HepG2 (cell line): ENCODE data around the gene ZNF556. TPM values are rescaled to one million over a fixed set of nuclear protein-coding genes. Genes with fewer than 3 reads are reported as not detected.

Source experiments
- ATF5 ChIP-seq: sonication (generic); formaldehyde crosslinking; IDR thresholded peaks from 2 replicates; pipeline ENCODE4 v1.4.0; 2020; ENCODE audit warnings: mild to moderate bottlenecking, low read depth, missing genetic modification reagents
- CENPX ChIP-seq: sonication (generic); formaldehyde crosslinking; IDR thresholded peaks from 2 replicates; pipeline ENCODE4 v1.9.0; 2021; ENCODE audit warnings: mild to moderate bottlenecking, missing genetic modification reagents, moderate library complexity
- CTCF ChIP-seq: sonication (generic); formaldehyde crosslinking; IDR thresholded peaks from 2 replicates; pipeline ENCODE4 v1.5.0; 2020; ENCODE audit warnings: mild to moderate bottlenecking, missing genetic modification reagents, moderate library complexity
- E2F5 ChIP-seq: sonication (generic); formaldehyde crosslinking; conservative IDR thresholded peaks from 2 replicates; pipeline ENCODE4 v1.4.0; 2020; ENCODE audit warnings: missing genetic modification reagents
- FOSL1 ChIP-seq: sonication (generic); formaldehyde crosslinking; IDR thresholded peaks from 2 replicates; pipeline ENCODE4 v1.9.0; 2021; ENCODE audit warnings: missing genetic modification reagents, borderline replicate concordance
- FOXK1 ChIP-seq: sonication (generic); formaldehyde crosslinking; IDR thresholded peaks from 2 replicates; pipeline ENCODE4 v1.4.0; 2020; ENCODE audit warnings: low read depth, missing genetic modification reagents, borderline replicate concordance
- GLI4 ChIP-seq: sonication (generic); formaldehyde crosslinking; IDR thresholded peaks from 2 replicates; pipeline ENCODE4 v1.5.1; 2020; ENCODE audit warnings: missing genetic modification reagents, mild to moderate bottlenecking, moderate library complexity, borderline replicate concordance
- HNRNPL ChIP-seq: fragments of 200-400 bp; formaldehyde crosslinking; IDR thresholded peaks from 2 replicates; pipeline ENCODE4 v1.6.1; 2017; ENCODE audit warnings: mild to moderate bottlenecking, low read depth, low read length
- HOXA5 ChIP-seq: sonication (generic); formaldehyde crosslinking; IDR thresholded peaks from 2 replicates; pipeline ENCODE4 v1.4.0; 2020; ENCODE audit warnings: missing genetic modification reagents
- HOXA7 ChIP-seq: sonication (generic); formaldehyde crosslinking; IDR thresholded peaks from 2 replicates; pipeline ENCODE4 v1.8.1; 2022; ENCODE audit warnings: mild to moderate bottlenecking, missing genetic modification reagents, moderate library complexity
- KDM5B ChIP-seq: sonication (generic); formaldehyde crosslinking; IDR thresholded peaks from 2 replicates; pipeline ENCODE4 v1.4.0; 2020; ENCODE audit warnings: missing genetic modification reagents, mild to moderate bottlenecking, borderline replicate concordance
- KLF9 ChIP-seq: IDR thresholded peaks from 2 replicates; pipeline ENCODE4 v1.6.1; 2016; ENCODE audit warnings: low read depth
- MBNL3 ChIP-seq: fragments of 250-450 bp; sonication (Bioruptor Pico); conservative IDR thresholded peaks from 2 replicates; pipeline ENCODE4 v1.8.0; 2022; ENCODE audit warnings: mild to moderate bottlenecking, inconsistent platforms
- MXD3 ChIP-seq: IDR thresholded peaks from 2 replicates; pipeline ENCODE4 v1.6.1; 2016; ENCODE audit warnings: mild to moderate bottlenecking, missing biosample characterization, missing genetic modification reagents
- NFATC3 ChIP-seq: sonication (generic); formaldehyde crosslinking; IDR thresholded peaks from 2 replicates; pipeline ENCODE4 v1.5.1; 2020; ENCODE audit warnings: mild to moderate bottlenecking, missing genetic modification reagents
- SMC3 ChIP-seq: IDR thresholded peaks from 2 replicates; pipeline ENCODE4 v1.6.1; 2011; ENCODE audit warnings: low read length, improper control_type of control experiment
- TCF12 ChIP-seq, 2 experiments: fragments of 450-650 bp in 1 of 2; sonication (generic) in 1 of 2; formaldehyde crosslinking in 1 of 2; IDR thresholded peaks; 2 replicates each; pipeline versions ENCODE4 v1.6.1 to v1.8.0; 2017 to 2022; ENCODE audit warnings: antibody characterized with exemption in 1 of 2, mild to moderate bottlenecking in 1 of 2, missing genetic modification reagents in 1 of 2, moderate library complexity in 1 of 2
- U2AF2 ChIP-seq: fragments of 200-400 bp; formaldehyde crosslinking; IDR thresholded peaks from 2 replicates; pipeline ENCODE4 v1.6.1; 2017; ENCODE audit warnings: low read depth, mild to moderate bottlenecking, low read length
- XRCC5 ChIP-seq: fragments of 200-400 bp; formaldehyde crosslinking; optimal IDR thresholded peaks from 2 replicates; pipeline ENCODE3; 2017; ENCODE audit warnings: mild to moderate bottlenecking, low read length
- ZBTB42 ChIP-seq: sonication (generic); formaldehyde crosslinking; IDR thresholded peaks from 2 replicates; pipeline ENCODE4 v1.5.0; 2020; ENCODE audit warnings: mild to moderate bottlenecking, missing genetic modification reagents
- ZFP1 ChIP-seq: IDR thresholded peaks from 2 replicates; pipeline ENCODE4 v1.6.1; 2016
- ZFP41 ChIP-seq: sonication (generic); formaldehyde crosslinking; IDR thresholded peaks from 2 replicates; pipeline ENCODE4 v1.4.0; 2020; ENCODE audit warnings: mild to moderate bottlenecking, missing genetic modification reagents, borderline replicate concordance
- ZNF263 ChIP-seq: sonication (generic); formaldehyde crosslinking; IDR thresholded peaks from 2 replicates; pipeline ENCODE4 v1.4.0; 2020; ENCODE audit warnings: missing genetic modification reagents
- ZNF468 ChIP-seq: sonication (generic); formaldehyde crosslinking; IDR thresholded peaks from 2 replicates; pipeline ENCODE4 v1.8.0; 2022; ENCODE audit warnings: mild to moderate bottlenecking, moderate library complexity, missing genetic modification reagents
- ZNF550 ChIP-seq: sonication (generic); formaldehyde crosslinking; IDR thresholded peaks from 2 replicates; pipeline ENCODE4 v1.4.0; 2020; ENCODE audit warnings: mild to moderate bottlenecking, missing genetic modification reagents, borderline replicate concordance
- ZNF703 ChIP-seq: sonication (generic); formaldehyde crosslinking; IDR thresholded peaks from 2 replicates; pipeline ENCODE4 v1.5.1; 2020; ENCODE audit warnings: missing genetic modification reagents, mild to moderate bottlenecking, moderate library complexity, borderline replicate concordance
- ZNF75D ChIP-seq: sonication (generic); formaldehyde crosslinking; IDR thresholded peaks from 2 replicates; pipeline ENCODE4 v1.8.1; 2023; ENCODE audit warnings: missing genetic modification reagents, mild to moderate bottlenecking, borderline replicate concordance
- polyA plus RNA-seq, 8 experiments: library from polyadenylated mRNA; depleted of rRNA in 3 of 8; stranded (reverse) in 7 of 8; unstranded in 1 of 8; fragments of >200 nt; fragmentation: Illumina TruSeq in 4 of 8; extraction: Trizol in 4 of 8; gene quantifications; 2 replicates each; pipeline versions ENCODE4 v1.2.1 to v1.2.3, GENCODE V29; 2011 to 2016; ENCODE audit warnings: low read depth in 4 of 8, missing spikeins in 1 of 8, mixed read lengths in 1 of 8; ENCODE audit not compliant: insufficient read depth in 1 of 8
- total RNA-seq, 5 experiments: library from RNA; depleted of rRNA; stranded (reverse); fragments of >200 nt; fragmentation: Illumina TruSeq; extraction: Trizol; gene quantifications; 2 replicates each; pipeline ENCODE4 v1.2.3, GENCODE V29; 2016; ENCODE audit warnings: low read depth in 1 of 5

ZNF556 gene
- total and polyA plus RNA-seq, 2 of the 13 experiments (the other 11 are each of a cell fraction or from before 2014, with no cell fraction given), result 4.2 to 28.6 TPM

- TF ChIP-seq ATF5 (CRISPR knock-in tag) (no peak), ZNF263 (CRISPR knock-in tag) (no peak), ZNF550 (CRISPR knock-in tag) (no peak), NFATC3 (CRISPR knock-in tag) (0 out of 2 replicates have a peak, but pooled peaks have one; percentile 46), ZNF468 (no peak), HOXA5 (no peak), HOXA7 (CRISPR knock-in tag) (no peak), XRCC5 (peak; percentile 7), ZFP41 (CRISPR knock-in tag) (no peak; the same call in 1 of the 2 replicates), FOSL1 (CRISPR knock-in tag) (no peak), KLF9 (no peak), SMC3 (no peak), CENPX (CRISPR knock-in tag) (no peak), CTCF (CRISPR knock-in tag) (0 out of 2 replicates have a peak, but pooled peaks have one; percentile 4), MBNL3 (CRISPR knock-in tag) (no peak), FOXK1 (CRISPR knock-in tag) (no peak), HNRNPL (no peak), U2AF2 (no peak), TCF12 (IDR thresholded peaks at IDR 0.05) (no peak), TCF12 (CRISPR knock-in tag; IDR thresholded peaks at IDR 0.05) (no peak), MXD3 (no peak; the same call in none of the 2 replicates), GLI4 (CRISPR knock-in tag) (peak; percentile 83; the same call in 1 of the 2 replicates), ZBTB42 (CRISPR knock-in tag) (no peak), E2F5 (CRISPR knock-in tag) (peak; percentile 76), KDM5B (CRISPR knock-in tag) (peak; percentile 34; the same call in 1 of the 2 replicates), ZFP1 (CRISPR knock-in tag) (no peak), ZNF703 (CRISPR knock-in tag) (no peak), ZNF75D (CRISPR knock-in tag) (no peak)
Measured at GRCh38 chr19:2900296-2901252, 33.4 kb downstream of the ZNF556 start, which contains the start of gene ZNF57 (continued).
